Measurements from ENCODE around the gene TP73.

TP73 gene

DNA sequence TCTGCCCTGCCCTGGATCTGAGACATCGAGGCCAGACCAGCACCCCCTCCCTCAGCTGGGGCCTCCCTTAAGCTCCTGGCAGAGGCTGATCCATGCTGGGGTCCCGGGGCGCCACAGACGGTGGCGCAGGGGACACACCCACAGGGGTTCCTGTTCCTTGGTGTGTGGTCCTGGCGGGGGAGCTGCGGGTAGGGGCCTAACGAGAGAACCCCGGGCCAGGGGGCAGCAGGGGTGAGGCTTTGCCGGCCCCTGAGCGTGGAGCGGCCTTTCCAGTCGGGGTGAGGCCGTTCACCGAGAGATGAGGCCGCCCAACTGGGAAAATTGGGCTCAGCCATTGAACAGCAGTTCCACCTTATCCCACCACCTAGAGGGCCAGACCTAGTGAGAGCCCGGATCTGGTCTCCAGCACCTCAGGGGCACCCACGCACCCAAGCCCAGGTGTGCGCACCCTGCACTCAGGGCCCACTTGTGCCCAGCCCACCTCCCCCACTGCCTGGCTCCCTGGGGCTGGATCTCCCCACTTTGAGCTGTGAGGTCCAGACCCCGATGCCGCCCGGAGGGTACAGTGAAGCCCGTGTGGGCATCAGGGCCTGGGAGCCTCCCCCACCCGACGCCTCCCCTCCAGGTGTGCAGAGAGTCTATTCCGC lies 54.5 kb downstream of the TP73 start:
- no peak overlapping the region for H3K27ac Mint-ChIP-seq
- no peak for ATAC-seq
- no peak overlapping the region for H3K4me3 Mint-ChIP-seq
- H3K9me3 Mint-ChIP-seq = no peaks in the 10 kb centered on the region
- DNase-seq (ENCODE audit: low spot score in 2 of 2) = no peak
- no peaks in the 10 kb centered on the region for H3K4me1 Mint-ChIP-seq
- H3K36me3 Mint-ChIP-seq = no peaks in the 10 kb centered on the region

DNA sequence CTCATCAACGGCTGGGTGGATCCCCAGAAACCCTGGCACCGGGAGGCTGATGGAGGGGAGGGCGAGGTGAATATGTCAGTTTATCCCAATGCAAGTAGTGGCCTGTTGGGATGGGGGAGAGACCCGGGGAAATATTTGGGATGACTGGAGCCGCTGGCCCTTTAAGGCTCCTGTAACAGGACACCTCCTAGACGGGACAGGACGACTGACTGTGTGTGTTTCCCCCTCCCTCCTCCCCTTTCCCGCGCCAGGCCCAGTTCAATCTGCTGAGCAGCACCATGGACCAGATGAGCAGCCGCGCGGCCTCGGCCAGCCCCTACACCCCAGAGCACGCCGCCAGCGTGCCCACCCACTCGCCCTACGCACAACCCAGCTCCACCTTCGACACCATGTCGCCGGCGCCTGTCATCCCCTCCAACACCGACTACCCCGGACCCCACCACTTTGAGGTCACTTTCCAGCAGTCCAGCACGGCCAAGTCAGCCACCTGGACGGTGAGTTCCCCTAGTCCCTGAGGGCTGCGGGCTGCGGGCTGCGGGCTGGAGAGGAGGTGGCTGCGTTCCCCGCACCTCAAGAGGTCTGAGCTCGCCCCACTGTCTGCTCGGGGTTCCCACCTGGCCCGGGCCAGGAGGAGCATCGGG lies 55.1 kb downstream of the TP73 start:
- no peak for ATAC-seq
- H3K27ac Mint-ChIP-seq = no peak overlapping the region
- no peak overlapping the region for H3K4me3 Mint-ChIP-seq
- no peak for DNase-seq (ENCODE audit: low spot score in 2 of 2)
- no peaks in the 10 kb centered on the region for H3K4me1 Mint-ChIP-seq
- no peaks in the 10 kb centered on the region for H3K9me3 Mint-ChIP-seq
- no peaks in the 10 kb centered on the region for H3K36me3 Mint-ChIP-seq

DNA sequence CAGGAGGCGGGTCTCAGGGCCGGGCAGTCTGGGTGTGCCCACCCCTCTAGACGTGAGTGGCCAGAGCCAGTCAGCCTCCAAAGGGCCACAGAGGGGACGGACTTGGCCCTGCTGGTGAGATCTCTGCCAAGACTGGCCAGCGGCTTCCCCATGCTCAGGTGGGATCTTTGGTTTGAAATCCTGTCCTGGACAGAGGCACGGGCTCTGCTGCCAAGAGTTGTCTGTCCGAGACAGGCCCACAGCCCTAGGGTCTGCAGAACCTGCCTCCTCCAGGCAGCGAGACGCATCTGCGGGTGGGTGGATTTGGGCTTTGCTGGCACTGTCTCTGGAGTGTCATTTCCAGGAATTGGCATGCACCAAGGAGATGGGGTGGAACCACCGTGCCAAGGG lies 55.6 kb downstream of the TP73 start:
- Mint-ChIP-seq H3K27ac (no peak overlapping the region), H3K4me1 (no peaks in the 10 kb centered on the region), H3K36me3 (no peaks in the 10 kb centered on the region), H3K9me3 (no peaks in the 10 kb centered on the region), H3K4me3 (no peak overlapping the region)
- DNase-seq (ENCODE audit: low spot score in 2 of 2) (no peak), ATAC-seq (no peak)

DNA sequence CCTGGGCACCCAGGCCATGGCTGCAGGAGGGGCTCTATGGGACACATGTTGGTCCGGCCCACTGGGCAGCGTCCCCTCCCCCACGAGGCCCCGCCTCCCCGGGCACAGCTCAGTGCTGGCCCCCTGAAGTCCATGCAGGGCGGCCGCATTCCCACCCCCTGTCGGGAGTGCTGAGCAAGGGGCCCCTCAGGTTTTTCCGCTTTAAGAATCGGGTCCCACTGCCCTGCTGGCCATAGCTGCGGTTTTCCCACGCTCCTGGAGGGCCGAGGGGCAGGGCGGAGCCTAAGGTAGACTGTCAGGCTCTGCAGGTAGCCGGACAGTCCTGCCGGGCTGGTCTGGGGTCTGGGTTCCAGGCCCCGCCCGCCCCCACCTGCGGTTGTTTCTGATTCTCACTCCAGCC lies 56.5 kb downstream of the TP73 start:
- H3K4me3 Mint-ChIP-seq = no peak overlapping the region
- no peaks in the 10 kb centered on the region for H3K36me3 Mint-ChIP-seq
- H3K27ac Mint-ChIP-seq = no peak overlapping the region
- H3K4me1 Mint-ChIP-seq = no peaks in the 10 kb centered on the region
- no peak for DNase-seq (ENCODE audit: low spot score in 2 of 2)
- ATAC-seq = no peak
- no peaks in the 10 kb centered on the region for H3K9me3 Mint-ChIP-seq

- H3K4me3 Mint-ChIP-seq = no peak overlapping the region
- H3K4me1 Mint-ChIP-seq = no peaks in the 10 kb centered on the region
- H3K36me3 Mint-ChIP-seq = no peaks in the 10 kb centered on the region
- ATAC-seq (no peak), DNase-seq (ENCODE audit: low spot score in 2 of 2) (no peak)
- no peaks in the 10 kb centered on the region for H3K9me3 Mint-ChIP-seq
- no peak overlapping the region for H3K27ac Mint-ChIP-seq
Measured at GRCh38 chr1:3710251-3710650, 57.9 kb downstream of the TP73 start.

DNA sequence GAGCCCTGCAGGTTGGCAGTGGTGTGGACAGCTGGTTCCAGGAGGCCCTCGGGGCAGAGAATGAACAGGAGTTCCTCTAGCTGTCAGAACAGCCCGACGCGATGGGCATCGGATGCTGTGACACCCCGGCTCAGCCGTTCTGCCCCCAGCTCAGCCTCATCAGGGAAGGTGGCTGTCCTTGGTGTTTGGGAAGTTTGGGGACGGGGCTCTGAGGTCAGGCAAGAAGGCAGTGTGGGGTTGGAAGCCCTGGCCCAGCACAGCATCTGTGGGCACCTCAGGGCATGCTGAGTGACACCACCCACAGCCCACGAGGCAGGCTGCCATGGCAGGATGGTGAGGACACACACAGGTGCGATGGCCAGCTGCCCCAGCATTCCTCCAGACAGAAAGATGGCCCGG lies 59.1 kb downstream of the TP73 start:
- Mint-ChIP-seq H3K9me3 (no peaks in the 10 kb centered on the region), H3K36me3 (no peaks in the 10 kb centered on the region), H3K4me3 (no peak overlapping the region), H3K4me1 (no peaks in the 10 kb centered on the region), H3K27ac (no peak overlapping the region)
- DNase-seq (ENCODE audit: low spot score in 2 of 2) = no peak
- no peak for ATAC-seq

DNA sequence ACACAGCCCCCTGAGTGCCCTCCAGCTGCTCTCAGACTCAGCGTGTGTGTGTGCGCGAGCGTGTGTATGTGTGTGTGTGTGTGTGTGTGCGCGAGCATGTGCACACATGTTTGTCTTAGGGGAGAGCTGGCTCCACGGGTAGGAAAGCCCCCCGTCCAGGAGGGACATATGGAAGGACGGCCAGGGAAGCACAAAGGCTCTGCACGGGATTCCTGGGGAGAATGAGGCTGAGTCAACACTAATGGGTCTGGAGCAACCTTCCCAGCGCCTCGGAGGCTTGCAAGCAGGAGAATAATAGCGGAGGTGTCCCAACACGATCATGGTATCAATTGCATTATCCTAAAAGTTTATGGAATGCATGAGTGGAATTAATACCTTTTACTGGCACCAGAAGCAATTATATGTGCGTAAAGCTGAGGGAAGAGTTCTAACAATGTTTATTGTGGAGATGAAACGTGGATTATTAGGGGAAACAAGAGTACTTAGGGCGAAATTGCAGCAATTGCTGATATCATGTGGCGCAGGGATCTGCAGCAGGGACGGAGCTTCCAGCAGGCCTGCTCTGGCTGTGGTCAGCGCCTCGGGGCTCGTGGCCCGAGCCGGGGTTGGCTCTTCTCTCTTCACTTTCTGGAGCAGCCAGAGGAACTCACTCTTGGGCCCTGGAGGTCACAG lies 59.6 kb downstream of the TP73 start:
- Mint-ChIP-seq H3K36me3 (no peaks in the 10 kb centered on the region), H3K27ac (no peak overlapping the region), H3K4me1 (no peaks in the 10 kb centered on the region), H3K9me3 (no peaks in the 10 kb centered on the region), H3K4me3 (no peak overlapping the region)
- DNase-seq (ENCODE audit: low spot score in 2 of 2) = no peak
- ATAC-seq = no peak

GRCh38 chr1:3712573-3713535 lies 60.5 kb downstream of the TP73 start:
- DNase-seq (ENCODE audit: low spot score in 2 of 2) = no peak
- no peak overlapping the region for H3K4me3 Mint-ChIP-seq
- no peaks in the 10 kb centered on the region for H3K9me3 Mint-ChIP-seq
- H3K4me1 Mint-ChIP-seq = no peaks in the 10 kb centered on the region
- ATAC-seq = no peak
- no peak overlapping the region for H3K27ac Mint-ChIP-seq
- no peaks in the 10 kb centered on the region for H3K36me3 Mint-ChIP-seq

DNA sequence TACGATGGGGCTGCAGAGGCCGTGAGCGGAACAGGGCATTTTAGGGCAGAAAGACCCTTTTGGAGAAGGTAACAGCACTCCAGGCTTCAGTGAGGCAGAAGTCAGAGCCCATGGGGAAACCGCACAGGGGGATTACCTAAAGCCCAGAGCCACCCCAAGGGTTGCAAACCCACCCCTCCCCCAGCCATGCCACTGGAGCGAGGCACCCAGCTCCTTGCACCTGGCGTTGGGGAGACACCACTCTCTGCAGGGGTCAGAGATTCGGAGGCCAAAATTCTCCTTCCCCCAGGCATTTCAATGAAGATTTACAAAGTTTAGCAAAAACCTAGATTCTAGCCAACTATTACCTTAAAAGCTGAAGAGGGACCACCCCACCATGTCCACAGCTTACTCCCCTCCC lies 61.5 kb downstream of the TP73 start:
- no peak for DNase-seq (ENCODE audit: low spot score in 2 of 2)
- H3K4me3 Mint-ChIP-seq = no peak overlapping the region
- H3K4me1 Mint-ChIP-seq = no peaks in the 10 kb centered on the region
- ATAC-seq = no peak
- no peak overlapping the region for H3K27ac Mint-ChIP-seq
- H3K36me3 Mint-ChIP-seq = no peaks in the 10 kb centered on the region
- no peaks in the 10 kb centered on the region for H3K9me3 Mint-ChIP-seq

GRCh38 chr1:3714284-3714741 lies 62.0 kb downstream of the TP73 start:
- DNase-seq (ENCODE audit: low spot score in 2 of 2) (no peak), ATAC-seq (no peak)
- no peak overlapping the region for H3K4me3 Mint-ChIP-seq
- H3K4me1 Mint-ChIP-seq = peaks cover under 1% of the 10 kb centered on the region
- H3K9me3 Mint-ChIP-seq = no peaks in the 10 kb centered on the region
- H3K27ac Mint-ChIP-seq = no peak overlapping the region
- H3K36me3 Mint-ChIP-seq = no peaks in the 10 kb centered on the region

- peaks cover 2% of the 10 kb centered on the region for H3K36me3 Mint-ChIP-seq
- H3K9me3 Mint-ChIP-seq = no peaks in the 10 kb centered on the region
- DNase-seq (ENCODE audit: low spot score in 2 of 2) (no peak), ATAC-seq (no peak)
- H3K4me1 Mint-ChIP-seq = peaks cover 5% of the 10 kb centered on the region
- no peak overlapping the region for H3K27ac Mint-ChIP-seq
- H3K4me3 Mint-ChIP-seq = no peak overlapping the region
Measured at GRCh38 chr1:3714814-3715213, 62.5 kb downstream of the TP73 start.

- no peaks in the 10 kb centered on the region for H3K9me3 Mint-ChIP-seq
- H3K36me3 Mint-ChIP-seq = peaks cover 4% of the 10 kb centered on the region
- DNase-seq (ENCODE audit: low spot score in 2 of 2) (no peak), ATAC-seq (no peak)
- no peak overlapping the region for H3K4me3 Mint-ChIP-seq
- peaks cover 13% of the 10 kb centered on the region for H3K4me1 Mint-ChIP-seq
- H3K27ac Mint-ChIP-seq = no peak overlapping the region
Measured at GRCh38 chr1:3716351-3716750, 64.0 kb downstream of the TP73 start.

DNA sequence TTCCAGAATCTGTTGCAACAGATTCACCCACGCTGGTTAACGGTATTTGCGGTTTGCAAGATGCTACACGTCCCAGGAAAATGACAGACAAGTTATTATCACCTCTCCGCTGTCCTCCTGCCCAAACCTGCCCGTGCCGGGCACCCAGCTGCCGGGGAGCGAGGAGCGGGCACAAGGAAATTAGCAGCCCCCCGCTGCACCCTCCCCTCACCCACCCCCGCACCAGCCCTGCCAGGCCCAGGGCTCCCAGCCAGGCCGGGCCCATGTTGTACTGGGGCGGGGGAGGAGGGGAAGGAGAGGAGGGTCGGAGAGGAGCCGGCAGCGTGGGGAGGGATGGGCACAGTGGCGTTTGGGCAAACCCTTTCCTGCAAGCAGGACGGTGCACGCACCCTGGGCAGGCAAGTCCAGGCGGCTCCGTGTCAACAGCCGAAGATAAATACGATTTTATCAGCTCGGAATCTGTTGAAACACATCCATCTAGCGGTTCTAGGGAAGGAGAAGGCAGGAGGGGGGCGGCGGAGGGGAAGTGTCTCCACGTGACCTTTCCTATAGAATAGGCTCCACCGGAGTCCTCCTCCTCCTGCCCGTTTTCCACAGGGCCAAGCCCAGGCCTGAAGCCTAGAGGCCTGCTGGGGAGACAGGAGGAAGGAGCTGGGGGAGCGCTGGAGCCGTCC lies 64.9 kb downstream of the TP73 start:
- H3K36me3 Mint-ChIP-seq = peaks cover 4% of the 10 kb centered on the region
- H3K27ac Mint-ChIP-seq = no peak overlapping the region
- H3K4me1 Mint-ChIP-seq = peaks cover 13% of the 10 kb centered on the region
- H3K4me3 Mint-ChIP-seq = no peak overlapping the region
- no peaks in the 10 kb centered on the region for H3K9me3 Mint-ChIP-seq
- ATAC-seq (no peak), DNase-seq (ENCODE audit: low spot score in 2 of 2) (no peak)

- DNase-seq (ENCODE audit: low spot score in 2 of 2) (no peak), ATAC-seq (no peak)
- Mint-ChIP-seq H3K27ac (no peak overlapping the region), H3K9me3 (no peaks in the 10 kb centered on the region), H3K4me1 (peaks cover 13% of the 10 kb centered on the region), H3K4me3 (no peak overlapping the region), H3K36me3 (peaks cover 4% of the 10 kb centered on the region)
Measured at GRCh38 chr1:3717715-3718601, 65.6 kb downstream of the TP73 start.
